ENCODE results near the gene LDB3. TPM values are rescaled to one million over a fixed set of nuclear protein-coding genes. Genes with fewer than 3 reads are reported as not detected.

LDB3 gene
- total and polyA plus RNA-seq, 8 donors: 0.14 to 2.1 (median 0.44) TPM

GRCh38 chr10:86705905-86706304 is 37.6 kb downstream of the LDB3 start:
- intact Hi-C loops (cut with DNase I): loop anchor here in 1 of 3 donors (5.0 kb wide), 1 partner anchor 191 kb away; no protein-coding TSS in a partner anchor
- no peaks in the 10 kb centered on the region for H3K36me3 ChIP-seq
- no peak overlapping the region for H3K27ac ChIP-seq
- ATAC-seq: no peak
- H3K9me3 ChIP-seq: no peaks in the 10 kb centered on the region
- no peaks in the 10 kb centered on the region for H3K27me3 ChIP-seq
- H3K4me3 ChIP-seq: no peak overlapping the region
- TF ChIP-seq, protein P1, sequence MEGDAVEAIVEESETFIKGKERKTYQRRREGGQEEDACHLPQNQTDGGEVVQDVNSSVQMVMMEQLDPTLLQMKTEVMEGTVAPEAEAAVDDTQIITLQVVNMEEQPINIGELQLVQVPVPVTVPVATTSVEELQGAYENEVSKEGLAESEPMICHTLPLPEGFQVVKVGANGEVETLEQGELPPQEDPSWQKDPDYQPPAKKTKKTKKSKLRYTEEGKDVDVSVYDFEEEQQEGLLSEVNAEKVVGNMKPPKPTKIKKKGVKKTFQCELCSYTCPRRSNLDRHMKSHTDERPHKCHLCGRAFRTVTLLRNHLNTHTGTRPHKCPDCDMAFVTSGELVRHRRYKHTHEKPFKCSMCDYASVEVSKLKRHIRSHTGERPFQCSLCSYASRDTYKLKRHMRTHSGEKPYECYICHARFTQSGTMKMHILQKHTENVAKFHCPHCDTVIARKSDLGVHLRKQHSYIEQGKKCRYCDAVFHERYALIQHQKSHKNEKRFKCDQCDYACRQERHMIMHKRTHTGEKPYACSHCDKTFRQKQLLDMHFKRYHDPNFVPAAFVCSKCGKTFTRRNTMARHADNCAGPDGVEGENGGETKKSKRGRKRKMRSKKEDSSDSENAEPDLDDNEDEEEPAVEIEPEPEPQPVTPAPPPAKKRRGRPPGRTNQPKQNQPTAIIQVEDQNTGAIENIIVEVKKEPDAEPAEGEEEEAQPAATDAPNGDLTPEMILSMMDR (IDR thresholded peaks at IDR 0.05): no peak
- H3K4me1 ChIP-seq: no peaks in the 10 kb centered on the region
- 93 to 100% methylated on average over 2 of the region's 2 CpGs for WGBS, 2 donors
- DNase-seq: no peak
- no peak for FAIRE-seq

DNA sequence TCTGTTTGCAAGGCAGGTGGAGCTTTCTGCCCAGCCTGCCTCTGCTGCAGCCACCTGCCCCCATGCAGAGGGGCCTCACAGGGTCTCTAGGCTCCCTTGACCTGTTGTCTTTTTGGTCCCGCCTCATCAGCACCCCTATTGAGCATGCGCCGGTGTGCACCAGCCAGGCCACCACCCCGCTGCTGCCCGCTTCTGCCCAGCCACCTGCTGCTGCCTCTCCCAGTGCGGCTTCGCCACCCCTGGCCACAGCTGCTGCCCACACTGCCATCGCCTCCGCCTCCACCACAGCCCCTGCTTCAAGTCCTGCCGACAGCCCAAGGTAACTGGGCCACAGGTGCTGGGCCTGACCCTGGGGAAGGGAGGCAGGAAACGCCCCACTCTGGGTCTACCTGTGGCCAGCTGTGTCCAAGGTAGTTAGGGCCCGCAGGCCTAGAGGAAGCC is 38.1 kb downstream of the LDB3 start:
- TF ChIP-seq, protein P1 (IDR thresholded peaks at IDR 0.05): no peak
- H3K9me3 ChIP-seq: no peaks in the 10 kb centered on the region
- H3K27ac ChIP-seq: no peak overlapping the region
- DNase-seq (peak in 2 of 6 donors; percentile 26 to 70), ATAC-seq (no peak), FAIRE-seq (no peak)
- no peaks in the 10 kb centered on the region for H3K36me3 ChIP-seq
- H3K27me3 ChIP-seq: no peaks in the 10 kb centered on the region
- intact Hi-C loops (cut with DNase I): loop anchor here in 1 of 3 donors (5.0 kb wide), 1 partner anchor 191 kb away; no protein-coding TSS in a partner anchor
- H3K4me1 ChIP-seq: no peaks in the 10 kb centered on the region
- 83 to 87% methylated on average over 12 of the region's 12 CpGs for WGBS, 2 donors
- no peak overlapping the region for H3K4me3 ChIP-seq

DNA sequence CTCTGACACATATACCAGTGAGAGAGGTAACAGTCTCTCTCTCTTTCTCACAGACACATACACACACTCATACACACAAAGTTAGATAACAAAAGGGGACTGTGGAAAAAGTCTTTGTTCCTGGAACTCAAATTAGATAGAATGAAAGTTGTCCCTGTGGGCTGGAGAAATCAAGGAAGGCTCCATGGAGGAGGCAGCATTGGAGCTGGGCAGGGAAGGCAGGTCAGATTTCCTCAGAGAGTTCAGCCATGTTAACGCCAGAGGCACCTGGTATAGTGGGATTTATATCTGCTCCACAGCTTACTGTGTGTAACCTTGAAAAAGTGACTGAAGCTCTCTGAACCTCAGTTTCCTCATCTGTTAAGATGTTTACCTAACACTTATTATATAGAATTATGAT is 38.7 kb downstream of the LDB3 start:
- intact Hi-C loops (cut with DNase I): loop anchor here in 1 of 3 donors (5.0 kb wide), 1 partner anchor 190 kb away; no protein-coding TSS in a partner anchor
- H3K4me1 ChIP-seq: no peaks in the 10 kb centered on the region
- H3K27ac ChIP-seq: no peak overlapping the region
- no peak overlapping the region for H3K4me3 ChIP-seq
- TF ChIP-seq, protein P1 (IDR thresholded peaks at IDR 0.05): no peak
- no peaks in the 10 kb centered on the region for H3K36me3 ChIP-seq
- ATAC-seq (no peak), DNase-seq (no peak), FAIRE-seq (no peak)
- WGBS, 2 donors: 80 to 88% methylated on average over 1 of the region's 1 CpG
- H3K27me3 ChIP-seq: no peaks in the 10 kb centered on the region
- no peaks in the 10 kb centered on the region for H3K9me3 ChIP-seq

DNA sequence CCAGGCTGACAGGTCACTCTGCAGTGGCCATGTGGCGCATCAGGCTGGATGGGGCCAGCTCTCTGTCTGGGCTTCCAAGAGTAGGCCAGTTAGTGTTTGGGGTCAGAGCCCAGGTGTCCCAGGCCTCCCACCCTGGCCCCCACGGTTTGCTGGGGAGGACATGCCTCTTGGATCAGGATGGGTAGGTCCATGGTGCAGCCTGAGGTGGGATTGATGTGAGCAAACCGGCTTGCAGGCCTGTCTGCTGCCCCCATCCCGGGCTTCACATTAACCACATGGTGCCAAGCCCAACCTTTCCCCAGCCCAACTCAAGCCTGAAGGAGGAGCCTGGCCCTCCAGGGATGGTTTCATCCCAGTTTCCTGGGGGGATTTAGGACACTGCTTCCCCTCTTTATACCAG is 39.2 kb downstream of the LDB3 start:
- TF ChIP-seq, protein P1 (IDR thresholded peaks at IDR 0.05): no peak
- Histone ChIP-seq H3K4me1 (no peaks in the 10 kb centered on the region), H3K4me3 (no peak overlapping the region), H3K36me3 (no peaks in the 10 kb centered on the region), H3K27ac (no peak overlapping the region), H3K27me3 (no peaks in the 10 kb centered on the region), H3K9me3 (no peaks in the 10 kb centered on the region)
- no peak for FAIRE-seq
- intact Hi-C loops (cut with DNase I): loop anchor here in 1 of 3 donors (5.0 kb wide), 1 partner anchor 190 kb away; no protein-coding TSS in a partner anchor
- no peak for ATAC-seq
- 63 to 71% methylated on average over 4 of the region's 4 CpGs for WGBS, 2 donors
- peak in 1 of 6 donors; percentile 27 for DNase-seq

GRCh38 chr10:86708068-86708782 is 39.9 kb downstream of the LDB3 start:
- Histone ChIP-seq H3K36me3 (no peaks in the 10 kb centered on the region), H3K4me1 (no peaks in the 10 kb centered on the region), H3K27ac (no peak overlapping the region), H3K4me3 (no peak overlapping the region), H3K27me3 (no peaks in the 10 kb centered on the region), H3K9me3 (no peaks in the 10 kb centered on the region)
- WGBS, 2 donors: 89 to 91% methylated on average over 8 of the region's 8 CpGs
- DNase-seq (peak in 1 of 6 donors; percentile 60), ATAC-seq (no peak), FAIRE-seq (no peak)
- intact Hi-C loops (cut with DNase I): loop anchor here in 1 of 3 donors (5.0 kb wide), 1 partner anchor 189 kb away; no protein-coding TSS in a partner anchor
- TF ChIP-seq, protein P1 (IDR thresholded peaks at IDR 0.05): no peak

Data from pancreas (tissue), 10 donors.